GM19099 (cell line): ENCODE data around the gene SMLR1.

Experiments used
- POLR2A ChIP-seq: IDR thresholded peaks from 3 replicates; pipeline ENCODE4 v1.6.1; 2011; ENCODE audit warnings: low read depth; ENCODE audit not compliant: insufficient read length; ENCODE audit errors: extremely low read depth

SMLR1 gene

GRCh38 chr6:130839379-130839778 is 12.2 kb downstream of the SMLR1 start:
- no peak for TF ChIP-seq POLR2A

- no peak for TF ChIP-seq POLR2A
These were observed 12.8 kb downstream of the SMLR1 start for GRCh38 chr6:130840050-130840449.

- no peak for TF ChIP-seq POLR2A
These were observed 14.0 kb downstream of the SMLR1 start for GRCh38 chr6:130841128-130841728.

GRCh38 chr6:130843575-130844320 is 16.5 kb downstream of the SMLR1 start:
- TF ChIP-seq POLR2A, result no peak

GRCh38 chr6:130846501-130846900 is 19.3 kb downstream of the SMLR1 start:
- no peak for TF ChIP-seq POLR2A

GRCh38 chr6:130847001-130847910 is 20.1 kb downstream of the SMLR1 start:
- TF ChIP-seq POLR2A, result no peak

DNA sequence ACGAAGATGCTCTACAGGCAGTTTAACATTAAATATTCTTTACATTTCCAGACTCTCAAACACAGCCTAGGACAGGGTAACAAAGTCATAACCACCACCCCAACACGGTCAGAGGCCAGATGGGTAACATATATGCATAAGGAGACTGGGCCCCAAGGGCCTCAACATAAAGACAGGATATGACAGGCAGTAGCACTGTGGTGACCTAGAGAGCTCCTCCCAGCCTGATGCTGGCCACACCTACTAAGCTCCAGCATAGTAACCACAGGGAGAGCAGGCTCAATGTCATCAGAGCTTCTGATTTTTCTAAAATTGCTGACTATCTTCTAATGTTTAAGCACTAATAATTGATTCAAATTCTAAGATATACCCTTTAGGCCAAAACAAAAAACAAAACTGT is 21.7 kb downstream of the SMLR1 start:
- no peak for TF ChIP-seq POLR2A

- no peak for TF ChIP-seq POLR2A
These were observed 22.4 kb downstream of the SMLR1 start for GRCh38 chr6:130849594-130849993.

- TF ChIP-seq POLR2A, result no peak
These were observed 23.8 kb downstream of the SMLR1 start for GRCh38 chr6:130851026-130851425.

- TF ChIP-seq POLR2A, result no peak
These were observed 25.8 kb downstream of the SMLR1 start for GRCh38 chr6:130852844-130853554.

DNA sequence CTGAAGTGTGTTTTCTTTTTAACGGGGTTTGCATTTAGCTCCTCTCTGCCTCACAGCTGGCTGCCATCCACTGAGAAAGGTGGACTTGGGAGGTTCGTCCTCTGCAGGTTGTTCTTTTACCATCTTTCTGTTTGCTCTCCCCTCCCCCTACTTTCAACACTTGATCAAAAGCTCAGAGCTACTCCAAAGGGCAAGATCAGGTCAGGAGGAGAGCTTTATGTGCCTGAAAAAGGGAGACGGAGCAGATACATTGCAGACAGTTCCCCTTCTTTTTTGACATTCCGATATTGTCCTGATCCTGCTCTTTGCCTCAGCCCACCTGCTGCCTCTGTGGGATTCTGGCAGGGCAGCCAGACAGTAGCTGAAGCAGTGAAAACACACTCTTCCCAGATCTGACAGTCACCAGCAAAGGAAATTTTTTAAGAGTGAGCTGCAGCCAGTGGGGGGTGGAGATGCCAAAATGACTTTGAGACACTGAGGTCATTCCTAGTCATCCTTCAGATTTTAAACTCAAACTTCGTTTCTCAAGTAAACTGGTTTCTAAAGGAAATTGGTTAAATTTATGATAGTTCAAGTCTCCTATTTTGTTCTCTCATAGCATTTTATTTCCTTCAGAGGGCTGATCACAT is 26.5 kb downstream of the SMLR1 start:
- TF ChIP-seq POLR2A, result no peak

DNA sequence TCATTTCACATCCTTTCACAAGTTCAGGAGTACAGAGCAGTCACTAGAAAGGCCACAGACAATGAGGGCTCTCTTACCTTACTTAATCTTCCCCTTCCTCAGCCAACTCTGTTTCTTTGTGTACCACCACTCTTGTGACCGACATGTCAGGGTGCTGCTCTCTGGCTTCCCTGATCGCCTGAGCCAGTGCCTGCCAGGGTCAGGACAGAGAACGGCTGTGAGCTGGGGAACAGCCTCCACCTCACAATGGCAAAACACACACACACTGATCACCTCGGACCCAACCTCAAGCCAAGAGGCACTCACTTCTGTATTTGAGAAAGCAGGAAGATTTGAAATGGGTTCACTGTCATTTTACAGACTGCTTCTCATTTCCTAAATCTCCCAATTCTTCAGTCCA is 30.8 kb downstream of the SMLR1 start:
- TF ChIP-seq POLR2A, result no peak

DNA sequence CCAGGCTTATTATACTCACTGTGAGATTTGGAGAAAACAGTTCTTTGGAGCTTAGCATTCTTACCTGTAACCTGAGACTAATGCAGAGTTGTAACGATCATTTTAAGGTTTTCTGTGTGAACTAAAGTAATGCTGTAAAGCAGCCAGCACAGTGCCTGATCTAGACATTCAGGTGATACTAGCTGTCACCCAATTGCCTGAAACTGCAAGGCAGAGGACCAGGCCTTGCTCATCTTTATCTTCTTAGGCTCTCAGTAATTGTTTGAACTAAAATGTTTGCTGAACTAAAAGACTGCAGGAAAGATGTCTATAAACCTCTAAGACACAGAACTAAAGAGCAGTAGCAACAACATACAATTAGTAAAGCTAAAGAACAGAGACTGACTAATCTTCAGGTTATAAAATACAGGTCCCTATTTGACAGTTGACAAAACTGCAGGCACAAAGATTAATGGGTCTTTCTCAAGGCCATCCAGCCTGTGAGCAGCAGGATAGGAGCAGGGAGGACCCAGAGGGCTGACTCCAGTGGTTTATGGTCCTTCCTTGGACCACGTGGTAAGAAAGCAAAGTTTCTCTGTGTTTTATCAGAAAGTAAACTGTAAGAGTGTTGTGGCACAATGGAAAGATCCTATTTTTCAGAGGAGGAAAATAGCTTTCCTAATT is 31.4 kb downstream of the SMLR1 start:
- no peak for TF ChIP-seq POLR2A

DNA sequence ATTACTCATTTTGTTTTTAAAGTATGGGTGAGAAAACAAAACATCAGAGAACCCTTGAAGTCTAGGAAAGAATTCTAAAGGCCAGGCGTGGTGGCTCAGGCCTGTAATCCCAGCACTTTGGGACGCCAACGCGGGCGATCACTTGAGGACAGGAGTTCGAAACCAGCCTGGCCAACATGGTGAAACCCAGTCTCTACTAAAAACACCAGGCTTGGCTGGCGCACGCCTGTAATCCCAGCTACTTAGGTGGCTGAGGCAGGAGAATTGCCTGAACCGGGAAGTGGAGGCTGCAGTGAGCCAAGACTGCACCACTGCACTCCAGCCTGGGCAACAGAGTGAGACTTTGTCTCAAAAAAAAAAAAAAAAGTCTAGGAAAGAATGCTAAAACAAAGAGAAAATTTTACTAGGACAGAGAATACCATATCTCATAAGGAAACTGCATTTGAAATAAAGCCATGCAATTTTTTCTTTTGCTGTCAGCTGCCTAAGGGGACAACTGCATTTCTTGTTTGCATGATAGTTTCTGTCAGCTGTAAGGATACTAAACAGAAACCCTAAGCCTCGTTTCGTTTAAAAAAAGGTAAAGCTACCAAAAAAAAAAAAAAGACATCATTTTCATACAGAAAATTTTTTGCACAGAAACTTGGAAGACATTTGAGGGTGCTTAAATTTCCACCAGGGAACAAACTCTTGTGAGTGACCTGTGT is 32.1 kb downstream of the SMLR1 start:
- TF ChIP-seq POLR2A, result no peak

- TF ChIP-seq POLR2A, result no peak
These were observed 35.2 kb downstream of the SMLR1 start for GRCh38 chr6:130862370-130862769.
